ENCODE measurements around the gene DYNC2I2. TPM values are rescaled to one million over a fixed set of nuclear protein-coding genes. Genes with fewer than 3 reads are reported as not detected.

DYNC2I2 gene
- total and polyA plus RNA-seq, 2 experiments from 2014 or later, result 39.9 to 78.7 TPM

DNA sequence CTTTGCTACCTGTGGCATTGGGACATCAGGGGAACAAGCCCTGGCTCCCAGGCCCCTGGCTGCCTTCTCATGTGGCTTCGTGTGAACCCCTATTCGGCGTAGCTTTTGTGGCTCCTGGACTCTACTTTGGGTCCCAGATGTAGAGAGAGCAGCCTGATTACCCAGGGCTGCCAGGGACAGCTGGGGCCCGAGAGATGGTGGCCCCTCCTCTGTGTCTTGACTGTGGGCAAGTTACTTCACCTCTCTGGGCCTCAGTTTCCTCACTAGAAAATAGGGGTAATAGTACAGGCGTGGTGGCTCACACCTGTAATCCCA lies 47.7 kb upstream of the DYNC2I2 start:
- Histone ChIP-seq H3K4me2 (no peak overlapping the region), H4K20me1 (ENCODE audit: insufficient read depth, poor library complexity, severe bottlenecking) (no peaks in the 10 kb centered on the region), H2AFZ (no peak overlapping the region), H3K4me3 (no peak overlapping the region), H3K79me2 (no peaks in the 10 kb centered on the region), H3K36me3 (replicated peaks; ENCODE audit: insufficient read depth, low read depth) (no peaks in the 10 kb centered on the region), H3K27ac (no peak overlapping the region), H3K4me1 (ENCODE audit: insufficient read depth) (no peaks in the 10 kb centered on the region), H3K9me3 (ENCODE audit: low read depth) (no peaks in the 10 kb centered on the region), H3K27me3 (no peaks in the 10 kb centered on the region), H3K9me2 (replicated peaks; ENCODE audit: insufficient read depth) (no peaks in the 10 kb centered on the region)
- 97% methylated on average over 5 of the region's 5 CpGs for WGBS (ENCODE audit: low lambda C conversion rate, missing lambda C conversion rate)
- no peak for DNase-seq (ENCODE audit: low spot score)
- TF ChIP-seq, protein P1, sequence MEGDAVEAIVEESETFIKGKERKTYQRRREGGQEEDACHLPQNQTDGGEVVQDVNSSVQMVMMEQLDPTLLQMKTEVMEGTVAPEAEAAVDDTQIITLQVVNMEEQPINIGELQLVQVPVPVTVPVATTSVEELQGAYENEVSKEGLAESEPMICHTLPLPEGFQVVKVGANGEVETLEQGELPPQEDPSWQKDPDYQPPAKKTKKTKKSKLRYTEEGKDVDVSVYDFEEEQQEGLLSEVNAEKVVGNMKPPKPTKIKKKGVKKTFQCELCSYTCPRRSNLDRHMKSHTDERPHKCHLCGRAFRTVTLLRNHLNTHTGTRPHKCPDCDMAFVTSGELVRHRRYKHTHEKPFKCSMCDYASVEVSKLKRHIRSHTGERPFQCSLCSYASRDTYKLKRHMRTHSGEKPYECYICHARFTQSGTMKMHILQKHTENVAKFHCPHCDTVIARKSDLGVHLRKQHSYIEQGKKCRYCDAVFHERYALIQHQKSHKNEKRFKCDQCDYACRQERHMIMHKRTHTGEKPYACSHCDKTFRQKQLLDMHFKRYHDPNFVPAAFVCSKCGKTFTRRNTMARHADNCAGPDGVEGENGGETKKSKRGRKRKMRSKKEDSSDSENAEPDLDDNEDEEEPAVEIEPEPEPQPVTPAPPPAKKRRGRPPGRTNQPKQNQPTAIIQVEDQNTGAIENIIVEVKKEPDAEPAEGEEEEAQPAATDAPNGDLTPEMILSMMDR (IDR thresholded peaks at IDR 0.05; ENCODE audit: poor library complexity), result no peak
- TF ChIP-seq EZH2 (IDR thresholded peaks at IDR 0.05; ENCODE audit: borderline replicate concordance), result no peak
- TF ChIP-seq EZH2phosphoT487 (IDR thresholded peaks at IDR 0.05; ENCODE audit: low read depth, severe bottlenecking, unreplicated experiment), result no peak

GRCh38 chr9:128703616-128704355 lies 47.1 kb upstream of the DYNC2I2 start:
- 86% methylated on average over 30 of the region's 31 CpGs for WGBS (ENCODE audit: low lambda C conversion rate, missing lambda C conversion rate)
- Histone ChIP-seq H3K4me1 (ENCODE audit: insufficient read depth) (no peaks in the 10 kb centered on the region), H3K4me3 (no peak overlapping the region), H3K27ac (no peak overlapping the region), H3K9me2 (replicated peaks; ENCODE audit: insufficient read depth) (no peaks in the 10 kb centered on the region), H3K9me3 (ENCODE audit: low read depth) (no peaks in the 10 kb centered on the region), H3K27me3 (no peaks in the 10 kb centered on the region), H3K79me2 (no peaks in the 10 kb centered on the region), H2AFZ (no peak overlapping the region), H4K20me1 (ENCODE audit: insufficient read depth, poor library complexity, severe bottlenecking) (no peaks in the 10 kb centered on the region), H3K36me3 (replicated peaks; ENCODE audit: insufficient read depth, low read depth) (no peaks in the 10 kb centered on the region), H3K4me2 (peak overlapping the region; percentile 97)
- DNase-seq (ENCODE audit: low spot score), result no peak
- TF ChIP-seq EZH2phosphoT487 (IDR thresholded peaks at IDR 0.05; ENCODE audit: low read depth, severe bottlenecking, unreplicated experiment) (no peak), EZH2 (IDR thresholded peaks at IDR 0.05; ENCODE audit: borderline replicate concordance) (no peak)
- TF ChIP-seq, protein P1 (IDR thresholded peaks at IDR 0.05; ENCODE audit: poor library complexity), result no peak

DNA sequence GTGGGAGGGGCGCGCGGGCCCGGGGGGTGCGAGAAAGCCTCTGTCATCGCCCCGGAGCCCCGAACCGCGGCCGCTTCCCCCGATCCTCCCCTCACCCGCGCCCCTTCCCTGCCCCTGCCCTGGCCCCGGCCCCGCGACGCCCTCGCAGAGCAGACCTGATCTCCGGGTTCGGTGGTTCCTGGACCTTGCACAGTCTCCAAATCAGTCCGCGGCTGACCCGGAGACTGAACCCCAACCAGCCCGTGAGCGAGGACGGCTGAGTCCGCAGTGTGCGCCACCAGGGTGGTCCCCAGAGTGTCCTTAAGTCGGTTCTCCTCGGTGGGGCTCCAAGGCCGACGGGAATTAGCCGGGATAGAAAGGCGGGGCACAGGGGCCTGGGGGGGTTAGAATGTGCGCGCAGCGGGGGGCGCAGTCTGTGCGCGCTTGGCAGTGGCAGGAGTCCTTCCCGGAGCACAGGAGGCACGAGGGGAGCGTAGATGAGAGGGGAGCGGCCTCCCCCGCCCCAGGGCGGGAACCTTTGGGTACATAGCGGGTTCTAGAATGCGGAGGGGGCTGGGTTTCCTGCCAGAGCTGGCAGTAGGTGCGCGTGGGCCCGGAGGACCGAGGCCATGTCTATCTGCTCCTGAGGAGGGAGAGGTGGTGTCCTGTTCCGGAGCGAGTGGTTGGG lies 46.4 kb upstream of the DYNC2I2 start:
- Histone ChIP-seq H3K9me2 (replicated peaks; ENCODE audit: insufficient read depth) (no peaks in the 10 kb centered on the region), H3K4me2 (peak overlapping the region; percentile 97), H3K27me3 (no peaks in the 10 kb centered on the region), H3K79me2 (no peaks in the 10 kb centered on the region), H3K4me1 (ENCODE audit: insufficient read depth) (no peaks in the 10 kb centered on the region), H2AFZ (peak overlapping the region; percentile 97), H4K20me1 (ENCODE audit: insufficient read depth, poor library complexity, severe bottlenecking) (no peaks in the 10 kb centered on the region), H3K27ac (no peak overlapping the region), H3K9me3 (ENCODE audit: low read depth) (no peaks in the 10 kb centered on the region), H3K36me3 (replicated peaks; ENCODE audit: insufficient read depth, low read depth) (no peaks in the 10 kb centered on the region), H3K4me3 (peak overlapping the region; percentile 99)
- TF ChIP-seq EZH2 (IDR thresholded peaks at IDR 0.05; ENCODE audit: borderline replicate concordance), result no peak
- WGBS (ENCODE audit: low lambda C conversion rate, missing lambda C conversion rate), result 4% methylated on average over 35 of the region's 55 CpGs
- DNase-seq (ENCODE audit: low spot score), result no peak

- Histone ChIP-seq H2AFZ (peak within 1 kb of the TSS; percentile 97), H3K4me2 (peak within 1 kb of the TSS; percentile 97), H3K27me3 (no peaks in the 10 kb centered on the region), H4K20me1 (ENCODE audit: insufficient read depth, poor library complexity, severe bottlenecking) (no peaks in the 10 kb centered on the region), H3K4me3 (peak within 1 kb of the TSS; percentile 99), H3K79me2 (no peaks in the 10 kb centered on the region), H3K27ac (peak within 1 kb of the TSS; percentile 78), H3K9me3 (ENCODE audit: low read depth) (no peaks in the 10 kb centered on the region), H3K4me1 (ENCODE audit: insufficient read depth) (no peaks in the 10 kb centered on the region), H3K9me2 (replicated peaks; ENCODE audit: insufficient read depth) (no peaks in the 10 kb centered on the region), H3K36me3 (replicated peaks; ENCODE audit: insufficient read depth, low read depth) (no peaks in the 10 kb centered on the region)
- peak; percentile 94 for DNase-seq (ENCODE audit: low spot score)
- WGBS (ENCODE audit: low lambda C conversion rate, missing lambda C conversion rate), result under 1% methylated on average over 51 of the region's 65 CpGs
- TF ChIP-seq, protein P1 (IDR thresholded peaks at IDR 0.05; ENCODE audit: poor library complexity), result peak; percentile 83
- TF ChIP-seq EZH2phosphoT487 (IDR thresholded peaks at IDR 0.05; ENCODE audit: low read depth, severe bottlenecking, unreplicated experiment), result no peak
Measured at GRCh38 chr9:128702445-128702948, 45.9 kb upstream of the DYNC2I2 start, which contains the start of gene PKN3. Gene PKN3, plus strand, starts transcription at chr9:128702503. Its CDS starts 413 bp downstream, at chr9:128702916.
